Coronary artery (tissue), 2 donors: ENCODE data around the gene TGFBR2.

Experiments used
- DNase-seq: peaks from one replicate; pipeline ENCODE4 v3.0.0-alpha.2; 2017; ENCODE audit warnings: low spot score
- H3K27ac ChIP-seq, 2 donors: fragments of 200-600 bp; sonication (generic); one replicate each; pipeline ENCODE4 v1.5.1; 2016 to 2019
- H3K4me3 ChIP-seq: fragments of 200-600 bp; sonication (generic); 2 replicates; pipeline ENCODE4 v1.5.1; 2016; ENCODE audit warnings: mild to moderate bottlenecking, moderate library complexity
- CTCF ChIP-seq: fragments of 200-600 bp; sonication (generic); IDR thresholded peaks from one replicate; pipeline ENCODE4 v1.5.1; 2019; ENCODE audit warnings: antibody characterized with exemption

Gene TGFBR2

GRCh38 chr3:30600572-30600971, 5.8 kb upstream of the TGFBR2 start:
- no peak overlapping the region for H3K27ac ChIP-seq

GRCh38 chr3:30602946-30603345, 3.5 kb upstream of the TGFBR2 start:
- TF ChIP-seq CTCF, result no peak
- no peak for DNase-seq
- Histone ChIP-seq H3K27ac (no peak overlapping the region), H3K4me3 (no peak overlapping the region)

More at GRCh38 chr3:30600572-30600971, 5.8 kb upstream of the TGFBR2 start:
- DNase-seq, result no peak
- no peak for TF ChIP-seq CTCF
- H3K4me3 ChIP-seq, result no peak overlapping the region

GRCh38 chr3:30604093-30604492, 2.3 kb upstream of the TGFBR2 start:
- TF ChIP-seq CTCF, result no peak
- Histone ChIP-seq H3K27ac (peak overlapping the region in 1 of 2 donors; percentile 99), H3K4me3 (no peak overlapping the region)
- DNase-seq, result no peak

- DNase-seq, result no peak
- no peak for TF ChIP-seq CTCF
- peak overlapping the region; percentile 96 for H3K4me3 ChIP-seq
- H3K27ac ChIP-seq, result peak overlapping the region in 1 of 2 donors; percentile 99
Measured at GRCh38 chr3:30604558-30604957, 1.8 kb upstream of the TGFBR2 start.

GRCh38 chr3:30605005-30605404, 1.4 kb upstream of the TGFBR2 start:
- no peak for TF ChIP-seq CTCF
- H3K4me3 ChIP-seq, result peak overlapping the region; percentile 96
- no peak for DNase-seq
- peak overlapping the region; percentile 15 to 99 for H3K27ac ChIP-seq

GRCh38 chr3:30605706-30606300, 598 bp upstream of the TGFBR2 start:
- peak overlapping the region; percentile 96 for H3K4me3 ChIP-seq

More at GRCh38 chr3:30605706-30606300, 598 bp upstream of the TGFBR2 start:
- TF ChIP-seq CTCF, result no peak
- H3K27ac ChIP-seq, result peak overlapping the region; percentile 98 to 99
- DNase-seq, result no peak
